Liver (tissue), 3 donors: ENCODE data around the gene TRMT1.

Experiments used
- TF ChIP-seq, protein P1 (sequence below): IDR thresholded peaks from 2 replicates; pipeline ENCODE4 v1.6.1; 2016; ENCODE audit warnings: antibody characterized with exemption
- TF ChIP-seq, protein P2 (sequence below): fragments of 150-350 bp; IDR thresholded peaks from 2 replicates; pipeline ENCODE4 v1.5.1; 2017; ENCODE audit warnings: improper control_type of control experiment, low read depth, low read length; ENCODE audit not compliant: missing input control
- TF ChIP-seq, protein P3 (sequence below): IDR thresholded peaks from 2 replicates; pipeline ENCODE4 v1.6.1; 2016; ENCODE audit warnings: antibody characterized with exemption
- TF ChIP-seq, protein P4 (sequence below): IDR thresholded peaks from 2 replicates; pipeline ENCODE4 v1.6.1; 2016; ENCODE audit warnings: antibody characterized with exemption, mild to moderate bottlenecking
- donor health status: healthy.
- donor health status: healthy.

DNA sequence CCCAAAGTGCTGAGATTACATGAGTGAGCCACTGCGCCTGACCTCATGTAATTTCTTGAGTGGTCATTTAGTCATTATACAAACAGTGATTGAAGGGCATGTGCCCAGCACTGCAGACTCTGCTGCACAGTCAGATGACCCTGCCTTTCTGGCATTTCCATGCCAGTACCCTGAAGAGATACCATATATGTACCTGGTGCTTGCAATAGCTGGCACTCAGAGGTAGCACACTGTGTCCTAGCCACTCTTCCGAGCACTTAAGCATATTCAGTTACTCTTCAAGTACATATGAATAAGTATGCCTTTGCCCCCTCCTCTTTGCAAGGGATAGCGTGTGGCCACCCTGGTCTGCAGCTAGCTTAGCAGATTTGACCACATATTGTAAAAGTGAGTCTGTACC is 18.1 kb upstream of the TRMT1 start:
- TF ChIP-seq, protein P1, sequence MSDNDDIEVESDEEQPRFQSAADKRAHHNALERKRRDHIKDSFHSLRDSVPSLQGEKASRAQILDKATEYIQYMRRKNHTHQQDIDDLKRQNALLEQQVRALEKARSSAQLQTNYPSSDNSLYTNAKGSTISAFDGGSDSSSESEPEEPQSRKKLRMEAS: no peak
- TF ChIP-seq, protein P2, sequence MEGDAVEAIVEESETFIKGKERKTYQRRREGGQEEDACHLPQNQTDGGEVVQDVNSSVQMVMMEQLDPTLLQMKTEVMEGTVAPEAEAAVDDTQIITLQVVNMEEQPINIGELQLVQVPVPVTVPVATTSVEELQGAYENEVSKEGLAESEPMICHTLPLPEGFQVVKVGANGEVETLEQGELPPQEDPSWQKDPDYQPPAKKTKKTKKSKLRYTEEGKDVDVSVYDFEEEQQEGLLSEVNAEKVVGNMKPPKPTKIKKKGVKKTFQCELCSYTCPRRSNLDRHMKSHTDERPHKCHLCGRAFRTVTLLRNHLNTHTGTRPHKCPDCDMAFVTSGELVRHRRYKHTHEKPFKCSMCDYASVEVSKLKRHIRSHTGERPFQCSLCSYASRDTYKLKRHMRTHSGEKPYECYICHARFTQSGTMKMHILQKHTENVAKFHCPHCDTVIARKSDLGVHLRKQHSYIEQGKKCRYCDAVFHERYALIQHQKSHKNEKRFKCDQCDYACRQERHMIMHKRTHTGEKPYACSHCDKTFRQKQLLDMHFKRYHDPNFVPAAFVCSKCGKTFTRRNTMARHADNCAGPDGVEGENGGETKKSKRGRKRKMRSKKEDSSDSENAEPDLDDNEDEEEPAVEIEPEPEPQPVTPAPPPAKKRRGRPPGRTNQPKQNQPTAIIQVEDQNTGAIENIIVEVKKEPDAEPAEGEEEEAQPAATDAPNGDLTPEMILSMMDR: no peak
- TF ChIP-seq, protein P3, sequence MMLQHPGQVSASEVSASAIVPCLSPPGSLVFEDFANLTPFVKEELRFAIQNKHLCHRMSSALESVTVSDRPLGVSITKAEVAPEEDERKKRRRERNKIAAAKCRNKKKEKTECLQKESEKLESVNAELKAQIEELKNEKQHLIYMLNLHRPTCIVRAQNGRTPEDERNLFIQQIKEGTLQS: no peak
- TF ChIP-seq, protein P4, sequence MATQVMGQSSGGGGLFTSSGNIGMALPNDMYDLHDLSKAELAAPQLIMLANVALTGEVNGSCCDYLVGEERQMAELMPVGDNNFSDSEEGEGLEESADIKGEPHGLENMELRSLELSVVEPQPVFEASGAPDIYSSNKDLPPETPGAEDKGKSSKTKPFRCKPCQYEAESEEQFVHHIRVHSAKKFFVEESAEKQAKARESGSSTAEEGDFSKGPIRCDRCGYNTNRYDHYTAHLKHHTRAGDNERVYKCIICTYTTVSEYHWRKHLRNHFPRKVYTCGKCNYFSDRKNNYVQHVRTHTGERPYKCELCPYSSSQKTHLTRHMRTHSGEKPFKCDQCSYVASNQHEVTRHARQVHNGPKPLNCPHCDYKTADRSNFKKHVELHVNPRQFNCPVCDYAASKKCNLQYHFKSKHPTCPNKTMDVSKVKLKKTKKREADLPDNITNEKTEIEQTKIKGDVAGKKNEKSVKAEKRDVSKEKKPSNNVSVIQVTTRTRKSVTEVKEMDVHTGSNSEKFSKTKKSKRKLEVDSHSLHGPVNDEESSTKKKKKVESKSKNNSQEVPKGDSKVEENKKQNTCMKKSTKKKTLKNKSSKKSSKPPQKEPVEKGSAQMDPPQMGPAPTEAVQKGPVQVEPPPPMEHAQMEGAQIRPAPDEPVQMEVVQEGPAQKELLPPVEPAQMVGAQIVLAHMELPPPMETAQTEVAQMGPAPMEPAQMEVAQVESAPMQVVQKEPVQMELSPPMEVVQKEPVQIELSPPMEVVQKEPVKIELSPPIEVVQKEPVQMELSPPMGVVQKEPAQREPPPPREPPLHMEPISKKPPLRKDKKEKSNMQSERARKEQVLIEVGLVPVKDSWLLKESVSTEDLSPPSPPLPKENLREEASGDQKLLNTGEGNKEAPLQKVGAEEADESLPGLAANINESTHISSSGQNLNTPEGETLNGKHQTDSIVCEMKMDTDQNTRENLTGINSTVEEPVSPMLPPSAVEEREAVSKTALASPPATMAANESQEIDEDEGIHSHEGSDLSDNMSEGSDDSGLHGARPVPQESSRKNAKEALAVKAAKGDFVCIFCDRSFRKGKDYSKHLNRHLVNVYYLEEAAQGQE: no peak
